CD14-positive monocyte (primary cell): ENCODE results near the gene ACD. TPM values are rescaled to one million over a fixed set of nuclear protein-coding genes. Genes with fewer than 3 reads are reported as not detected.
A peak's percentile ranks its signal among the peaks of the same experiment; 100 is the strongest.

Source experiments
- DNase-seq, 3 donors: peaks; one replicate each; pipeline ENCODE4 v3.0.0-alpha.2; 2011 to 2022
- H2AFZ ChIP-seq: 2 replicates; pipeline ENCODE4 v1.6.0; 2012; ENCODE audit warnings: mild to moderate bottlenecking, low read depth, low read length, inconsistent platforms; ENCODE audit not compliant: insufficient read depth, poor library complexity, severe bottlenecking
- H3K27ac ChIP-seq, 2 donors: 1 replicate in 1 of 2; 2 replicates in 1 of 2; pipeline ENCODE4 v1.5.1; 2012 to 2013; ENCODE audit warnings: low read length in 2 of 2, control low read depth in 1 of 2, inconsistent platforms in 1 of 2, low read depth in 1 of 2, mild to moderate bottlenecking in 1 of 2
- H3K27me3 ChIP-seq, 2 donors: one replicate each; pipeline versions ENCODE4 v1.6.0 to v1.6.1; 2011 to 2013; ENCODE audit warnings: low read length in 2 of 2; ENCODE audit not compliant: control insufficient read depth in 2 of 2, insufficient read depth in 2 of 2
- H3K36me3 ChIP-seq, 2 donors: replicated peaks in 1 of 2; 1 replicate in 1 of 2; 2 replicates in 1 of 2; pipeline versions ENCODE4 v1.5.1 to v1.6.1; 2012 to 2013; ENCODE audit warnings: low read length in 2 of 2, control low read depth in 1 of 2, inconsistent platforms in 1 of 2, mild to moderate bottlenecking in 1 of 2; ENCODE audit not compliant: insufficient read depth in 2 of 2, control insufficient read depth in 1 of 2
- H3K4me1 ChIP-seq, 2 donors: 1 replicate in 1 of 2; 2 replicates in 1 of 2; pipeline versions ENCODE4 v1.5.1 to v1.6.1; 2012 to 2013; ENCODE audit warnings: low read length in 2 of 2, control low read depth in 1 of 2, inconsistent platforms in 1 of 2, mild to moderate bottlenecking in 1 of 2, moderate library complexity in 1 of 2; ENCODE audit not compliant: insufficient read depth in 2 of 2, control insufficient read depth in 1 of 2
- H3K4me2 ChIP-seq: replicated peaks from 2 replicates; pipeline ENCODE3; 2012; ENCODE audit warnings: low read length, moderate library complexity, mild to moderate bottlenecking; ENCODE audit not compliant: poor library complexity, severe bottlenecking; ENCODE audit errors: extremely low read depth
- H3K4me3 ChIP-seq, 3 experiments: fragments of 200-600 bp in 1 of 3; sonication (generic) in 1 of 3; replicated peaks in 1 of 3; 1 replicate in 2 of 3; 2 replicates in 1 of 3; pipeline ENCODE4 v1.5.1; 2011 to 2013; ENCODE audit warnings: low read length in 3 of 3, mild to moderate bottlenecking in 3 of 3, control low read depth in 2 of 3, low read depth in 2 of 3, inconsistent platforms in 1 of 3, moderate library complexity in 1 of 3
- H3K79me2 ChIP-seq: 2 replicates; pipeline ENCODE4 v1.6.0; 2012; ENCODE audit warnings: mild to moderate bottlenecking, control low read depth, inconsistent platforms, low read length, moderate library complexity; ENCODE audit not compliant: insufficient read depth
- H3K9ac ChIP-seq: 2 replicates; pipeline ENCODE4 v1.6.0; 2017; ENCODE audit warnings: low read length, mild to moderate bottlenecking; ENCODE audit not compliant: insufficient read depth, poor library complexity, severe bottlenecking
- H3K9me3 ChIP-seq, 2 donors: replicated peaks in 1 of 2; 1 replicate in 1 of 2; 2 replicates in 1 of 2; pipeline versions ENCODE4 v1.5.1 to v1.6.1; 2012 to 2013; ENCODE audit warnings: low read length in 2 of 2, control low read depth in 1 of 2; ENCODE audit not compliant: control insufficient read depth in 1 of 2, insufficient read depth in 1 of 2
- H4K20me1 ChIP-seq: 2 replicates; pipeline ENCODE4 v1.6.0; 2012; ENCODE audit warnings: mild to moderate bottlenecking, low read length, control low read depth, moderate library complexity; ENCODE audit not compliant: insufficient read depth
- H3K27ac Mint-ChIP-seq, 7 donors: one replicate each; pipeline ENCODE4 v1.8.0; 2020; ENCODE audit warnings: mild to moderate bottlenecking in 7 of 7, mixed read lengths in 7 of 7, moderate library complexity in 6 of 7, inconsistent platforms in 2 of 7
- H3K27me3 Mint-ChIP-seq, 3 donors: one replicate each; pipeline ENCODE4 v1.8.0; 2021 to 2022; ENCODE audit warnings: low read depth in 3 of 3, mild to moderate bottlenecking in 3 of 3, mixed read lengths in 3 of 3, moderate library complexity in 3 of 3, inconsistent platforms in 1 of 3
- H3K36me3 Mint-ChIP-seq, 2 donors: one replicate each; pipeline ENCODE4 v1.8.0; 2020; ENCODE audit warnings: mixed read lengths in 2 of 2, inconsistent platforms in 1 of 2, mild to moderate bottlenecking in 1 of 2
- H3K4me1 Mint-ChIP-seq: one replicate; pipeline ENCODE4 v1.8.0; 2020; ENCODE audit warnings: mild to moderate bottlenecking, mixed read lengths
- H3K4me3 Mint-ChIP-seq, 2 donors: one replicate each; pipeline ENCODE4 v1.8.0; 2020; ENCODE audit warnings: mild to moderate bottlenecking in 2 of 2, mixed read lengths in 2 of 2, moderate library complexity in 1 of 2
- H3K9me3 Mint-ChIP-seq, 7 donors: one replicate each; pipeline ENCODE4 v1.8.0; 2020 to 2022; ENCODE audit warnings: mixed read lengths in 7 of 7, mild to moderate bottlenecking in 6 of 7, moderate library complexity in 6 of 7, inconsistent platforms in 2 of 7
- CTCF ChIP-seq: fragments of 200-600 bp; IDR thresholded peaks from one replicate; pipeline ENCODE4 v1.8.0; 2022; ENCODE audit warnings: antibody characterized with exemption, mild to moderate bottlenecking
- WGBS: methylation state at CpG from one replicate; pipeline ENCODE4 v1.1.5; 2013; ENCODE audit warnings: missing lambda C conversion rate; ENCODE audit not compliant: insufficient coverage; 5-methylcytosine and 5-hydroxymethylcytosine counted together
- intact Hi-C, 2 donors: fragments of 100-400 bp; cut with micrococcal nuclease; formaldehyde crosslinking; loops; one replicate each; pipeline versions ENCODE4 v1.15.0 to v1.15.1; 2023
- polyA plus RNA-seq, 3 donors: library from polyadenylated mRNA; depleted of rRNA in 1 of 3; unstranded in 2 of 3; stranded (reverse) in 1 of 3; fragments of 300-500 nt in 2 of 3; fragments of >200 nt in 1 of 3; fragmentation: Illumina TruSeq in 2 of 3; gene quantifications; 1 replicate in 2 of 3; 2 replicates in 1 of 3; pipeline ENCODE4 v1.2.3, GENCODE V29; 2012 to 2021

Gene ACD
- polyA plus RNA-seq, 3 donors = 11.8 to 26.0 (median 14.9) TPM

DNA sequence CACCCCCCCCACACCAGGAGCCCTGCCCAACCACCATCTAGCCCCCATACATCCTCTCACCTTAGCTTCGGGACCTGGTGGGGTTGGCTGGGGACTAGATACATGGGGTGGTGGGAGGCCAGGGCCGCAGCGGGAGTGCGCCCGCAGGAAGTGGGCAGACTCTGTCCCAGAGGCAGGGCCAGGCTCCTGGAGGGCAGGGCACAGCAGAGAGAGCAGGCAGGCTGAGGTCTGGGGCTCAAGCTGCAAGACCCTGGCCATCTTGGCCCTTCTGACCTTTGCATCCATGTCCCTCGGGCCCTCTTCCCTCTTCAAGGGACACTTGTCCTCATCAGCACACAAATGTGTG, 3.8 kb upstream of the ACD start:
- Histone ChIP-seq H3K4me2 (no peak overlapping the region), H4K20me1 (no peaks in the 10 kb centered on the region), H3K36me3 (no peaks in the 10 kb centered on the region), H3K4me1 (peaks cover 45 to 58% of the 10 kb centered on the region in 2 donors), H2AFZ (no peak overlapping the region), H3K27me3 (peaks cover 0 to 5% of the 10 kb centered on the region in 2 donors), H3K4me3 (no peak overlapping the region), H3K79me2 (peaks cover 8% of the 10 kb centered on the region), H3K27ac (no peak overlapping the region), H3K9me3 (no peaks in the 10 kb centered on the region), H3K9ac (no peak overlapping the region)
- H3K36me3 Mint-ChIP-seq = peaks cover 8 to 9% of the 10 kb centered on the region in 2 donors
- intact Hi-C loops = loop anchor here (10.0 kb wide), 5 partner anchors 139 to 421 kb away; partner anchors contain the start of genes CENPT (in 1 of the 2), NFATC3 (in 1 of the 2), NUTF2 (in 1 of the 2) and RANBP10 (in 1 of the 2)
- H3K27ac Mint-ChIP-seq = no peak overlapping the region
- peaks cover 8 to 10% (median 8%) of the 10 kb centered on the region in 3 donors for H3K27me3 Mint-ChIP-seq
- peaks cover 38% of the 10 kb centered on the region for H3K4me1 Mint-ChIP-seq
- H3K9me3 Mint-ChIP-seq = peaks cover 0 to 1% (median 0%) of the 10 kb centered on the region in 7 donors
- no peak overlapping the region for H3K4me3 Mint-ChIP-seq
- no peak for DNase-seq
- peak; percentile 38 for TF ChIP-seq CTCF
- WGBS = 100% methylated on average over 3 of the region's 6 CpGs

GRCh38 chr16:67663151-67663876, 3.3 kb upstream of the ACD start:
- Histone ChIP-seq H3K4me3 (no peak overlapping the region), H3K4me1 (peaks cover 41 to 57% of the 10 kb centered on the region in 2 donors), H3K36me3 (no peaks in the 10 kb centered on the region), H3K79me2 (peaks cover 8% of the 10 kb centered on the region), H3K9me3 (no peaks in the 10 kb centered on the region), H2AFZ (no peak overlapping the region), H3K4me2 (no peak overlapping the region), H4K20me1 (no peaks in the 10 kb centered on the region), H3K27ac (no peak overlapping the region), H3K27me3 (peaks cover 0 to 5% of the 10 kb centered on the region in 2 donors), H3K9ac (no peak overlapping the region)
- H3K27ac Mint-ChIP-seq = no peak overlapping the region
- peaks cover 8 to 10% (median 8%) of the 10 kb centered on the region in 3 donors for H3K27me3 Mint-ChIP-seq
- peaks cover 7 to 11% of the 10 kb centered on the region in 2 donors for H3K36me3 Mint-ChIP-seq
- 94% methylated on average over 23 of the region's 25 CpGs for WGBS
- H3K9me3 Mint-ChIP-seq = no peaks in the 10 kb centered on the region
- intact Hi-C loops = loop anchor here (10.0 kb wide), 5 partner anchors 139 to 421 kb away; partner anchors contain the start of genes CENPT (in 1 of the 2), NFATC3 (in 1 of the 2), NUTF2 (in 1 of the 2) and RANBP10 (in 1 of the 2)
- H3K4me1 Mint-ChIP-seq = peaks cover 36% of the 10 kb centered on the region
- DNase-seq = no peak
- H3K4me3 Mint-ChIP-seq = no peak overlapping the region
- TF ChIP-seq CTCF = peak; percentile 57
